Stimulated activated CD8-positive, alpha-beta memory T cell treated with anti-CD3 and anti-CD28 coated beads, Interleukin-4, amount 100 ng/mL, for 48 hours (primary cell): Measurements from ENCODE around the gene HNRNPM.

Experiments
- DNase-seq: peaks from one replicate; pipeline ENCODE4 v3.0.0-alpha.2; 2020

The HNRNPM gene

DNA sequence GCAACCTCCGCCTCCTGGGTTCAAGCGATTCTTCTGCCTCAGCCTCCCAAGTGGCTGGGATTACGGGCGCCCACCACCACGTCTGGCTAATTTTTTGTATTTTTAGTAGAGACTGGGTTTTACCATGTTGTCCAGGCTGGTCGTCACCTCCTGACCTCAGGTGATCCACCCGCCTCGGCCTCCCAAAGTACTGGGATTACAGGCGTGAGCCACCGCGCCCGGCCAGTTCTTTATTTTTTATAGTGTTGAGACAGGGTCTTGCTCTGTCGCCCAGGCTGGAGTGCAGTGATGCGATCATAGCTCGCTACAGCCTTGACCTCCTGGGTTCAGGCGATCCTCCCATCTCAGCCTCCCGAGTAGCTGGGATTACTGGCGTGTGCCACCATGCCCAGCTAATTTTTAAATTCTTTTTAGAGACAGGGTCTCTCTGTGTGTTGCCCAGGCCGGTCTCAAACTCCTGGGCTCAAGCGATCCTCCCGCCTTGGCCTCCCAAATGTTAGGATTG is 69.8 kb downstream of the HNRNPM start:
- DNase-seq = peak; percentile 43

DNA sequence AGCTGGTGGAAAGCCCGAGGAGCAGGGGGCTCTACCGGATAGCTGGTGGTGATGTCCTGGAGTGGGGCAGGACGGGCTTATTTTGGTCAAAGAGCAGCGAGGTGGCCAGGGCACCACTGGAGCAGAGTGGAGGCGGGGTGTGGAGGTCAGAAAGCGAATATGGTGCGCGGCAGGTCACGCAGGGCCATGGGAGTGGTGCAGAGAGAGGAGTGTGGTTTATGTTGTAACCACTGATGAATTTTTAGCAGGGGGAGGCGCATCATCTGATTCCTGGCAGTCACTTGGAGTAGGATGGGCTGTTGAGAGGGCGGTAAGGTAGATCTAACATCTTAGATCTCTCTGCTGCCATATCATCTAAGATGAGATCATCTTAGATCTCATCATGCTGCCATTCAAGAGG is 70.5 kb downstream of the HNRNPM start:
- DNase-seq = peak; percentile 73

- peak; percentile 52 for DNase-seq
These were observed 73.0 kb downstream of the HNRNPM start for GRCh38 chr19:8517551-8518442.

GRCh38 chr19:8518536-8518935 is 73.8 kb downstream of the HNRNPM start:
- no peak for DNase-seq

GRCh38 chr19:8519388-8519787 is 74.6 kb downstream of the HNRNPM start:
- DNase-seq = no peak

GRCh38 chr19:8525401-8525684 is 80.6 kb downstream of the HNRNPM start:
- DNase-seq = no peak

GRCh38 chr19:8526345-8527091 is 81.7 kb downstream of the HNRNPM start:
- no peak for DNase-seq

GRCh38 chr19:8528500-8528899 is 83.7 kb downstream of the HNRNPM start:
- DNase-seq = no peak

DNA sequence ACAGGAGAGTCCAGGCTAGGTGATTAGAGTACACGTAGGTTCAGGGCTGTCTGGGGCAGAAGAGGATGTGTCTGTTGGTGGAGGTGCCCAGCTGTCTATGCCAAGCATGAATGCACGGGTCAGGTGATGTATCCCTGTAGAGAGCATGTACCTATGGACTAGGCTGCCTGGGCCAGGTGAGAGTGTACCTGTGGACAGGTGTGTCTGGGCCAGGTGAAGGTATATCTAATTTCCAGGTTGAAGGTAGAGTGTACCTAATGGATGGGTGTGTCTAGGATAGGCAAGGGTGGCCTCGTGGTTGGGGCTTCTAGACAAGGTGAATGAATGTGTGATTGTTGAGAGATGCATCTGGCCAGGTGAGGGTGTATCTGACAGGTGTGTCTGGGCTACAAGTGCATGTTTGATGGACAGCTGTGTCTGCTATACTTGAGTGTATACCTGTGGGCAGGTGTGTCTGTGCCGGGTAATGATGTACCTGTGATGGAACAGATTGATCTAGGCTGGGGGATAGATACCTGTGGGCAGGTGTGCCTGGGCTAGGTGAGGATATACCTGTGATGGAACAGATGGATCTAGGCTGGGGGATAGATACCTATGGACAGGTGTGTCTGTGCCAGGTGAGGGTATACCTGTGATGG is 84.7 kb downstream of the HNRNPM start:
- DNase-seq = no peak

DNA sequence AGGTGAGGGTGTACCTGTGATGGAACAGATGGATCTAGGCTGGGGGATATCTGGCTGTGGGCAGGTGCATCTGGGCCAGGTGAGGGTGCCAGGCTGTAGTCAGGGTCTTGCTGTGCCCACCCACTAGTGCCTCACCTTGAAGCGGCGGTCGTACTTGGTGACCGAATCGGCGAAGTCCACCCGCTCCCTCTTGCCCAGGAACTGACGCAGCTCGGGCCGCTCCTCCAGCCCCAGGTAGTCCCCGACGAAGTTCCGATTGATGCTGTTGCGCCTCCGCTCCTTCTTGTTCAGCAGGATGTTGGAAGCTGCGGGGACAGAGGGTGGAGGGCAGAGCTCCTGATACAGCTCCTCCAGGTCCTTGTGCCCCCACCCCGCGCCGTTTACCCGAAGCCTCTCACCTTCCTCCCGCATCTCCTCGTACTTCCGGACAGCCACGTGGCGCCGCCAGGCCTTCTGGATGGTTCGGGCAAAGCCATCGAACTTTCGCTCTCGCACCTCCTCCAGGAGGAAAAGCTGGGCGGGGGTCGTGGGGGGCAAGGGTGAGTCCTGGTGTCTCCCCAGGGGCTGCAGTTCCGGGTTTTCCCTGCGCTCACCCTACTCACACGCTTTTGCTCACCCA is 85.4 kb downstream of the HNRNPM start:
- no peak for DNase-seq

DNA sequence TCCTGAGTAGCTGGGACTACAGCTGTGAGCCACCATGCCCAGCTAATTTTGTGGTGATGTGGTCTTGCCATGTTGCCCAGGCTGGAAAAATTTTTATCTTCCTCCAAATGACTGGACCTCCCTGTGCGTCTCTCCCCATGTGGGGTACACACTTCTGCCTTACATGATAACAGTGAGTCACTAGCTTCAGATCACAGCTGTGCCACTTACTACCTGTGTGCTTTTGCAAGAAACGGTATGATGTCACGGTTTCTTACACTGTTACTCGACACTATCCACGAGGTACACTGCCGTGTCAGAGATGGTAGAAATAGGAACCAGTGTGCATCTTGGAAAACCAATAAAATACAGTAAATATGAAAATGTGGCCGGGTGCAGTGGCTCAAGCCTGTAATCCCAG is 86.7 kb downstream of the HNRNPM start:
- no peak for DNase-seq

DNA sequence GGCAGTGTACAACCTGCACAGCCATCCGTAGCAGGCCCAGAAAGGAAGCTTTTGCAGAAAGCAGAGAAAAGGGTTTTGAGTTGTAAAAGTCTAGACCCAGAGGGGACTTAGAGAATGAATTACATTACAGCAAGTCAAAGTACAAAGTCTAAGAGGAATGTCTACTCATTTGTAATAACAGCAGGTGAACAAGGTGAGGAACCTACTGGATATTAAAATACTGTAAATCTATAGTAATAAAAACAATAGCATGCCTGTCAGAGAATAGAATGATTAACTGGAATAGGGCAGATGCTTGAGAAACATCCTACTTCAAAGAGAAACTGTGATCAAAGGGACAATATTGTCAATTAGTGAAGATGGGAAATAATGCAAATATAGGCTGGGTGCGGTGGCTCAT is 87.5 kb downstream of the HNRNPM start:
- DNase-seq = no peak

- DNase-seq = no peak
These were observed 91.5 kb downstream of the HNRNPM start for GRCh38 chr19:8536282-8536681.

DNA sequence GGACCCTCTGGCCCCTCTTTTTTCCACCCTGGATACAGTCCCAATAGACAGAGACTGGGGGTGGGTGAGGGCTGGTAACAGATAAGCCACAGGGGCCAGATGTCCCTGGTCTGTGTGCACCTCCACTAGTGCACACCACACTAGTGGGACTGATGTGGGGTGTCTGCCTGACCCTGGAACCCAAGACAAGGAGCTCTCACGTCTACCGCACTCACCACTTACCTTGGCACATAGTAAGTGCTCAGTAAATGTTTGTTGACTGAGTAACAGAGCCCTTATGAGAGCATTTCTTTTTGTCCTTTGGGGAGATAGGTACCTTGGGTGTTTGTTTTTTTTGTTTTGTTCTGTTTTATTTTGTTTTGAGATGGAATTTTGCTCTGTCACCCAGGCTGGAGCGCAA is 92.3 kb downstream of the HNRNPM start:
- DNase-seq = no peak
